HepG2 (cell line): Measurements from ENCODE around the gene LIMCH1. TPM values are rescaled to one million over a fixed set of nuclear protein-coding genes. Genes with fewer than 3 reads are reported as not detected.

Experiments
- ATAC-seq: fragments of 200-7000 bp; cut with Tn5 transposase; 3 replicates; pipeline ENCODE4 v1.9.1; 2020; ENCODE audit warnings: mild to moderate bottlenecking, moderate library complexity
- BruUV-seq: library from RNA; stranded (reverse); fragments of 400-500 nt; replicated peaks from 2 replicates; lab custom pipeline; 2021; lab: Mats Ljungman, UMichigan
- CTCF ChIA-PET: fragments of 300-600 bp; formaldehyde crosslinking; extraction: SDS; loops from one replicate; lab custom pipeline; 2021; ENCODE audit warnings: low total read pairs, inconsistent platforms, low intra/inter-chr PET ratio; lab: Yijun Ruan, JAX
- POLR2A ChIA-PET: fragments of 350-600 bp; sonication (Branson Sonifier 250); formaldehyde crosslinking; loops from one replicate; lab custom pipeline; 2020; ENCODE audit warnings: antibody characterized with exemption, inconsistent platforms; lab: Yijun Ruan, JAX
- DNase-seq: peaks from one replicate; pipeline ENCODE4 v3.0.0-alpha.2; 2015; ENCODE audit warnings: low spot score
- FAIRE-seq: peaks from 3 replicates; lab custom pipeline; 2011; peaks lifted over from hg19 to GRCh38; lab: Jason Lieb, UNC
- H2AFZ ChIP-seq: one replicate; pipeline ENCODE4 v1.6.1; 2011; ENCODE audit warnings: low read length, inconsistent platforms
- H3K27ac ChIP-seq: fragments of 300-600 bp; 3 replicates; pipeline ENCODE4 v1.8.0; 2011; ENCODE audit warnings: mixed run types, mild to moderate bottlenecking, mixed read lengths, low read length, inconsistent platforms; ENCODE audit not compliant: insufficient read depth; ENCODE audit errors: extremely low read length
- H3K27me3 ChIP-seq, 2 experiments: fragments of 200-600 bp in 1 of 2; 2 replicates in 1 of 2; 3 replicates in 1 of 2; pipeline versions ENCODE4 v1.6.0 to v1.8.0; 2011; ENCODE audit warnings: low read length in 2 of 2, mild to moderate bottlenecking in 2 of 2, moderate library complexity in 2 of 2, inconsistent platforms in 1 of 2; ENCODE audit not compliant: insufficient read depth in 2 of 2, control insufficient read depth in 1 of 2
- H3K36me3 ChIP-seq, 2 experiments: fragments of 200-600 bp in 1 of 2; replicated peaks in 1 of 2; 2 replicates in 1 of 2; 3 replicates in 1 of 2; pipeline versions ENCODE4 v1.5.1 to v1.8.0; 2011; ENCODE audit warnings: low read length in 2 of 2, inconsistent platforms in 1 of 2; ENCODE audit not compliant: insufficient read depth in 2 of 2, control insufficient read depth in 1 of 2
- H3K4me1 ChIP-seq: 2 replicates; pipeline ENCODE4 v1.5.1; 2012; ENCODE audit warnings: low read length, inconsistent platforms; ENCODE audit not compliant: insufficient read depth
- H3K4me2 ChIP-seq: 2 replicates; pipeline ENCODE4 v1.6.0; 2011; ENCODE audit warnings: low read depth, low read length, inconsistent platforms
- H3K4me3 ChIP-seq, 3 experiments: fragments of 200-600 bp in 1 of 3; sonication (generic), shearing (Covaris generic) in 1 of 3; replicated peaks in 1 of 3; 2 replicates each; pipeline ENCODE4 v1.5.1; 2011 to 2016; ENCODE audit warnings: low read length in 3 of 3, inconsistent platforms in 2 of 3, low read depth in 2 of 3, mild to moderate bottlenecking in 2 of 3, control low read depth in 1 of 3, mixed read lengths in 1 of 3; ENCODE audit not compliant: insufficient read depth in 1 of 3
- H3K79me2 ChIP-seq: one replicate; pipeline ENCODE4 v1.6.1; 2011; ENCODE audit warnings: low read length, inconsistent platforms; ENCODE audit not compliant: insufficient read depth
- H3K9ac ChIP-seq: 2 replicates; pipeline ENCODE4 v1.6.0; 2011; ENCODE audit warnings: mild to moderate bottlenecking, low read depth, low read length, inconsistent platforms; ENCODE audit not compliant: insufficient read depth
- H3K9me3 ChIP-seq: 2 replicates; pipeline ENCODE4 v1.5.1; 2012; ENCODE audit warnings: mild to moderate bottlenecking, low read length
- H4K20me1 ChIP-seq: 2 replicates; pipeline ENCODE4 v1.6.0; 2011; ENCODE audit warnings: inconsistent platforms, mild to moderate bottlenecking, low read length, moderate library complexity; ENCODE audit not compliant: insufficient read depth
- HNRNPK ChIP-seq: fragments of 200-400 bp; formaldehyde crosslinking; IDR thresholded peaks from 2 replicates; pipeline ENCODE4 v1.6.1; 2018; ENCODE audit warnings: low read length, low read depth, moderate library complexity, mild to moderate bottlenecking; ENCODE audit not compliant: poor library complexity, severe bottlenecking
- IRF1 ChIP-seq: sonication (generic); formaldehyde crosslinking; IDR thresholded peaks from 2 replicates; pipeline ENCODE4 v1.4.0; 2020; ENCODE audit warnings: low read depth, mild to moderate bottlenecking, missing genetic modification reagents
- NPAS2 ChIP-seq: sonication (generic); formaldehyde crosslinking; IDR thresholded peaks from 2 replicates; pipeline ENCODE4 v1.8.0; 2022; ENCODE audit warnings: mild to moderate bottlenecking, missing genetic modification reagents, borderline replicate concordance
- PAX8 ChIP-seq: sonication (generic); formaldehyde crosslinking; IDR thresholded peaks from 2 replicates; pipeline ENCODE4 v1.8.0; 2022; ENCODE audit warnings: mild to moderate bottlenecking, missing genetic modification reagents, borderline replicate concordance
- PLSCR1 ChIP-seq: sonication (generic); formaldehyde crosslinking; IDR thresholded peaks from 2 replicates; pipeline ENCODE4 v1.5.0; 2020; ENCODE audit warnings: missing genetic modification reagents, mild to moderate bottlenecking, borderline replicate concordance
- YEATS4 ChIP-seq: sonication (generic); formaldehyde crosslinking; IDR thresholded peaks from 2 replicates; pipeline ENCODE4 v1.4.0; 2020; ENCODE audit warnings: missing genetic modification reagents, borderline replicate concordance
- ZBTB14 ChIP-seq: sonication (generic); formaldehyde crosslinking; IDR thresholded peaks from 2 replicates; pipeline ENCODE4 v1.4.0; 2020; ENCODE audit warnings: missing genetic modification reagents
- ZFP91 ChIP-seq: sonication (generic); formaldehyde crosslinking; IDR thresholded peaks from 2 replicates; pipeline ENCODE4 v1.9.0; 2022; ENCODE audit warnings: missing genetic modification reagents, mild to moderate bottlenecking, borderline replicate concordance
- ZIK1 ChIP-seq: sonication (generic); formaldehyde crosslinking; IDR thresholded peaks from 2 replicates; pipeline ENCODE4 v1.5.0; 2020; ENCODE audit warnings: mild to moderate bottlenecking, low read depth, missing genetic modification reagents, borderline replicate concordance
- ZNF296 ChIP-seq: sonication (generic); formaldehyde crosslinking; conservative IDR thresholded peaks from 2 replicates; pipeline ENCODE4 v1.5.0; 2020; ENCODE audit warnings: mild to moderate bottlenecking, missing genetic modification reagents
- ZNF30 ChIP-seq: sonication (generic); formaldehyde crosslinking; IDR thresholded peaks from 2 replicates; pipeline ENCODE4 v1.5.0; 2020; ENCODE audit warnings: mild to moderate bottlenecking, missing genetic modification reagents
- ZNF432 ChIP-seq: sonication (generic); formaldehyde crosslinking; IDR thresholded peaks from 2 replicates; pipeline ENCODE4 v1.5.0; 2020; ENCODE audit warnings: missing genetic modification reagents, mild to moderate bottlenecking, borderline replicate concordance
- ZNF441 ChIP-seq: sonication (generic); formaldehyde crosslinking; IDR thresholded peaks from 2 replicates; pipeline ENCODE4 v1.7.0; 2021; ENCODE audit warnings: missing genetic modification reagents, borderline replicate concordance
- ZNF639 ChIP-seq: conservative IDR thresholded peaks from 2 replicates; pipeline ENCODE4 v1.6.1; 2018; ENCODE audit warnings: missing genetic modification reagents
- ZNF770 ChIP-seq: sonication (generic); formaldehyde crosslinking; IDR thresholded peaks from 2 replicates; pipeline ENCODE4 v1.5.0; 2020; ENCODE audit warnings: mild to moderate bottlenecking, missing genetic modification reagents
- WGBS: methylation state at CpG from one replicate; pipeline ENCODE4 v1.1.6; 2017; ENCODE audit warnings: low lambda C conversion rate; 5-methylcytosine and 5-hydroxymethylcytosine counted together
- in situ Hi-C: cut with HindIII; loops from 2 replicates; pipeline ENCODE4 v1.10.0; 2017; ENCODE audit warnings: low pct_unique_long_range_greater_than_20kb; ENCODE audit not compliant: extremely low pct_ligation_motif_present
- intact Hi-C: fragments of 100-400 bp; cut with micrococcal nuclease; formaldehyde crosslinking; loops from one replicate; pipeline ENCODE4 v1.10.0; 2022; ENCODE audit not compliant: unreplicated experiment
- polyA plus RNA-seq, 8 experiments: library from polyadenylated mRNA; depleted of rRNA in 3 of 8; stranded (reverse) in 7 of 8; unstranded in 1 of 8; fragments of >200 nt; fragmentation: Illumina TruSeq in 4 of 8; extraction: Trizol in 4 of 8; gene quantifications; 2 replicates each; pipeline versions ENCODE4 v1.2.1 to v1.2.3, GENCODE V29; 2011 to 2016; ENCODE audit warnings: low read depth in 4 of 8, missing spikeins in 1 of 8, mixed read lengths in 1 of 8; ENCODE audit not compliant: insufficient read depth in 1 of 8
- total RNA-seq, 5 experiments: library from RNA; depleted of rRNA; stranded (reverse); fragments of >200 nt; fragmentation: Illumina TruSeq; extraction: Trizol; gene quantifications; 2 replicates each; pipeline ENCODE4 v1.2.3, GENCODE V29; 2016; ENCODE audit warnings: low read depth in 1 of 5

LIMCH1 gene
- total and polyA plus RNA-seq, 2 of the 13 experiments (the other 11 are each of a cell fraction or from before 2014, with no cell fraction given), result 0.04 TPM; not detected in 1

- POLR2A ChIA-PET, result no interaction called here
- in situ Hi-C loops, result no loop called here
- H3K27ac ChIP-seq, result no peak overlapping the region
- WGBS, result 5% methylated on average over 5 of the region's 5 CpGs
- no TSS peak for BruUV-seq
- no peaks in the 10 kb centered on the region for H3K79me2 ChIP-seq
- H3K4me2 ChIP-seq, result no peak overlapping the region
- H2AFZ ChIP-seq, result no peak overlapping the region
- H3K27me3 ChIP-seq, result peaks cover 0 to 4% of the 10 kb centered on the region in 2 experiments; a peak in 2 of 5 replicates
- FAIRE-seq (no peak), DNase-seq (no peak), ATAC-seq (no peak)
- H4K20me1 ChIP-seq, result no peaks in the 10 kb centered on the region
- no peaks in the 10 kb centered on the region for H3K36me3 ChIP-seq
- no peak overlapping the region for H3K4me3 ChIP-seq
- intact Hi-C loops, result no loop called here
- no peaks in the 10 kb centered on the region for H3K9me3 ChIP-seq
- no peaks in the 10 kb centered on the region for H3K4me1 ChIP-seq
- no peak overlapping the region for H3K9ac ChIP-seq
- CTCF ChIA-PET, result no interaction called here
- TF ChIP-seq PAX8 (CRISPR knock-in tag), result no peak
- TF ChIP-seq ZNF30, result no peak
- no peak for TF ChIP-seq ZNF296 (CRISPR knock-in tag)
- no peak for TF ChIP-seq IRF1
- no peak for TF ChIP-seq ZNF770
- no peak for TF ChIP-seq YEATS4
- TF ChIP-seq HNRNPK, result no peak
- TF ChIP-seq ZFP91 (CRISPR knock-in tag), result no peak
- no peak for TF ChIP-seq ZBTB14
- no peak for TF ChIP-seq ZNF432 (CRISPR knock-in tag)
- no peak for TF ChIP-seq NPAS2 (CRISPR knock-in tag)
- TF ChIP-seq ZNF441 (CRISPR knock-in tag), result no peak
- TF ChIP-seq PLSCR1 (CRISPR knock-in tag), result no peak
- no peak for TF ChIP-seq ZNF639 (CRISPR knock-in tag)
- TF ChIP-seq ZIK1 (CRISPR knock-in tag), result no peak
Observed at GRCh38 chr4:41625531-41625930, 87.6 kb downstream of the LIMCH1 start.
